Nephron (organoid): Measurements from ENCODE around the gene KIAA0586.
"Not testable (repeated sequence)": the region's sequence is repeated elsewhere in the genome, so short reads cannot be mapped to it uniquely, and the experiment has no call there.

Experiments used
- H3K27ac Mint-ChIP-seq, 3 experiments: 2 replicates each; pipeline ENCODE4 v1.8.0; 2020; ENCODE audit warnings: mixed read lengths in 3 of 3, mild to moderate bottlenecking in 2 of 3, moderate library complexity in 1 of 3
- H3K27me3 Mint-ChIP-seq: 2 replicates; pipeline ENCODE4 v1.8.0; 2021; ENCODE audit warnings: low read depth, mild to moderate bottlenecking, moderate library complexity, mixed read lengths
- H3K36me3 Mint-ChIP-seq: 2 replicates; pipeline ENCODE4 v1.8.0; 2020; ENCODE audit warnings: low read depth, mixed read lengths
- H3K4me1 Mint-ChIP-seq: 2 replicates; pipeline ENCODE4 v1.8.0; 2020; ENCODE audit warnings: mixed read lengths
- H3K4me3 Mint-ChIP-seq, 3 experiments: 2 replicates each; pipeline ENCODE4 v1.8.0; 2020; ENCODE audit warnings: mild to moderate bottlenecking in 3 of 3, mixed read lengths in 3 of 3, moderate library complexity in 2 of 3
- H3K9me3 Mint-ChIP-seq: 2 replicates; pipeline ENCODE4 v1.8.0; 2020; ENCODE audit warnings: mixed read lengths
- TF ChIP-seq, protein P1 (sequence below), 3 experiments: fragments of 200-600 bp; sonication (generic); IDR thresholded peaks; one replicate each; pipeline ENCODE4 v1.5.0; 2021; ENCODE audit warnings: antibody characterized with exemption in 3 of 3; ENCODE audit not compliant: unreplicated experiment in 3 of 3

The KIAA0586 gene

GRCh38 chr14:58572863-58573262, 145.3 kb downstream of the KIAA0586 start:
- TF ChIP-seq, protein P1, sequence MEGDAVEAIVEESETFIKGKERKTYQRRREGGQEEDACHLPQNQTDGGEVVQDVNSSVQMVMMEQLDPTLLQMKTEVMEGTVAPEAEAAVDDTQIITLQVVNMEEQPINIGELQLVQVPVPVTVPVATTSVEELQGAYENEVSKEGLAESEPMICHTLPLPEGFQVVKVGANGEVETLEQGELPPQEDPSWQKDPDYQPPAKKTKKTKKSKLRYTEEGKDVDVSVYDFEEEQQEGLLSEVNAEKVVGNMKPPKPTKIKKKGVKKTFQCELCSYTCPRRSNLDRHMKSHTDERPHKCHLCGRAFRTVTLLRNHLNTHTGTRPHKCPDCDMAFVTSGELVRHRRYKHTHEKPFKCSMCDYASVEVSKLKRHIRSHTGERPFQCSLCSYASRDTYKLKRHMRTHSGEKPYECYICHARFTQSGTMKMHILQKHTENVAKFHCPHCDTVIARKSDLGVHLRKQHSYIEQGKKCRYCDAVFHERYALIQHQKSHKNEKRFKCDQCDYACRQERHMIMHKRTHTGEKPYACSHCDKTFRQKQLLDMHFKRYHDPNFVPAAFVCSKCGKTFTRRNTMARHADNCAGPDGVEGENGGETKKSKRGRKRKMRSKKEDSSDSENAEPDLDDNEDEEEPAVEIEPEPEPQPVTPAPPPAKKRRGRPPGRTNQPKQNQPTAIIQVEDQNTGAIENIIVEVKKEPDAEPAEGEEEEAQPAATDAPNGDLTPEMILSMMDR (IDR thresholded peaks at IDR 0.05; ENCODE audit: unreplicated experiment in 3 of 3): no peak
- H3K4me1 Mint-ChIP-seq: peaks cover 14% of the 10 kb centered on the region
- no peak overlapping the region for H3K4me3 Mint-ChIP-seq
- no peaks in the 10 kb centered on the region for H3K9me3 Mint-ChIP-seq
- peak overlapping the region in 1 of 3 experiments; percentile 45 for H3K27ac Mint-ChIP-seq
- no peaks in the 10 kb centered on the region for H3K36me3 Mint-ChIP-seq
- no peaks in the 10 kb centered on the region for H3K27me3 Mint-ChIP-seq

GRCh38 chr14:58574623-58575022, 147.1 kb downstream of the KIAA0586 start:
- TF ChIP-seq, protein P1 (IDR thresholded peaks at IDR 0.05; ENCODE audit: unreplicated experiment in 3 of 3): no peak
- Mint-ChIP-seq H3K36me3 (no peaks in the 10 kb centered on the region), H3K9me3 (no peaks in the 10 kb centered on the region), H3K4me3 (no peak overlapping the region), H3K27ac (no peak overlapping the region), H3K4me1 (peaks cover 14% of the 10 kb centered on the region), H3K27me3 (no peaks in the 10 kb centered on the region)

DNA sequence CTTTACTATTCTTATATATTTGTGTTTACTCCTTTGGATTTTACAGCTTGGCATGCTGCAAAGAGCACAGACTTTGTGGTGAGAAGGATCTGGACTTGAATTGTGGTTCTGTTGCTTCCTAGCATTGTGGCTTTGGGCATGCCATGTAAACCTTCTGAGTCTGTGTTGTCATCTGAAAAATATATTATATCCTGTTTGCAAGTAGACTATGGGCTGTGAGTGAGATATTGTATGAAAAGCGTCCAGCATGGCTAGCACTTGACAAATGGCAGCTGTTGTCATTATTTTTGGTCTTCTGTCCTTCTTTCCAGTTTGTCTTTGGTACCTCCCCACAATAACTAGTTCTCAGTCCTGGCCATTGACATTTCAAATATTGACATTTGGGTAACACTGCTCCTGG, 148.4 kb downstream of the KIAA0586 start:
- H3K27me3 Mint-ChIP-seq: no peaks in the 10 kb centered on the region
- H3K4me1 Mint-ChIP-seq: peaks cover 14% of the 10 kb centered on the region
- H3K9me3 Mint-ChIP-seq: no peaks in the 10 kb centered on the region
- TF ChIP-seq, protein P1 (IDR thresholded peaks at IDR 0.05; ENCODE audit: unreplicated experiment in 3 of 3): no peak
- H3K27ac Mint-ChIP-seq: no peak overlapping the region
- no peaks in the 10 kb centered on the region for H3K36me3 Mint-ChIP-seq
- H3K4me3 Mint-ChIP-seq: no peak overlapping the region

GRCh38 chr14:58580035-58580434, 152.5 kb downstream of the KIAA0586 start:
- H3K36me3 Mint-ChIP-seq, H3K4me1 Mint-ChIP-seq, H3K4me3 Mint-ChIP-seq, H3K27ac Mint-ChIP-seq, H3K27me3 Mint-ChIP-seq: not testable (repeated sequence)
- H3K9me3 Mint-ChIP-seq: peaks cover 17% of the 10 kb centered on the region

GRCh38 chr14:58581389-58581788, 153.9 kb downstream of the KIAA0586 start:
- H3K36me3 Mint-ChIP-seq, H3K4me1 Mint-ChIP-seq, H3K4me3 Mint-ChIP-seq, H3K27me3 Mint-ChIP-seq, H3K27ac Mint-ChIP-seq: not testable (repeated sequence)
- H3K9me3 Mint-ChIP-seq: peaks cover 21% of the 10 kb centered on the region

DNA sequence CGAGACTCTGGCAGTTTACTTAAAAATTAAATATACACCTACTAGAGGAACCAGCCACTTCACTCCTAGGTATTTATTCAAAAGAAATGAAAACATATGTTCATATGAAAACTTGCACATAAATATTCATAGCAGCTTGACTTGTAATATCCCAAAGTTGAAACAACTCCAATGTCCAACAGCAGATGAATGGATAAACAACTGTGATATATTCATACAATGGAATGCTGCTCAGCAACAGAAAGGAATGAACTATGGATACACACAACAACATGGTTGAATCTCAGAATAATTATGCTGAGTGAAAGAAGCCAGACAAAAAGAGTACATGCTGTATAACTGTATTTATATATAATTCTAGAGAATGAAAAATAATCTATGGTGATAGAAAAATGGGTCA, 156.9 kb downstream of the KIAA0586 start:
- Mint-ChIP-seq H3K9me3 (peaks cover 21% of the 10 kb centered on the region), H3K36me3 (no peaks in the 10 kb centered on the region), H3K27me3 (no peaks in the 10 kb centered on the region), H3K4me3 (no peak overlapping the region), H3K4me1 (peaks cover 5% of the 10 kb centered on the region), H3K27ac (no peak overlapping the region)
- TF ChIP-seq, protein P1 (IDR thresholded peaks at IDR 0.05; ENCODE audit: unreplicated experiment in 3 of 3): no peak

GRCh38 chr14:58587271-58587670, 159.8 kb downstream of the KIAA0586 start:
- TF ChIP-seq, protein P1 (IDR thresholded peaks at IDR 0.05; ENCODE audit: unreplicated experiment in 3 of 3): no peak

GRCh38 chr14:58588321-58588720, 160.8 kb downstream of the KIAA0586 start:
- not testable (repeated sequence) for H3K4me1 Mint-ChIP-seq, H3K27ac Mint-ChIP-seq, H3K4me3 Mint-ChIP-seq, H3K36me3 Mint-ChIP-seq, H3K9me3 Mint-ChIP-seq, H3K27me3 Mint-ChIP-seq

More at GRCh38 chr14:58587271-58587670, 159.8 kb downstream of the KIAA0586 start:
- Mint-ChIP-seq H3K36me3 (no peaks in the 10 kb centered on the region), H3K4me1 (peaks cover 5% of the 10 kb centered on the region), H3K27ac (no peak overlapping the region), H3K9me3 (peaks cover 18% of the 10 kb centered on the region), H3K4me3 (no peak overlapping the region), H3K27me3 (no peaks in the 10 kb centered on the region)
